ENCODE results near the gene TTC7B. TPM values are rescaled to one million over a fixed set of nuclear protein-coding genes. Genes with fewer than 3 reads are reported as not detected.
A peak's percentile ranks its signal among the peaks of the same experiment; 100 is the strongest.

TTC7B gene
- total RNA-seq, 3 donors from 2014 or later = 5.0 to 6.0 (median 5.1) TPM

- Mint-ChIP-seq H3K36me3 (ENCODE audit: insufficient read depth) (no peaks in the 10 kb centered on the region), H3K4me1 (ENCODE audit: low read depth) (no peaks in the 10 kb centered on the region), H3K9me3 (no peaks in the 10 kb centered on the region), H3K27me3 (ENCODE audit: low read depth) (no peaks in the 10 kb centered on the region), H3K4me3 (no peak overlapping the region)
- DNase-seq (no peak), ATAC-seq (no peak)
Observed at GRCh38 chr14:90720832-90721231, 95.4 kb downstream of the TTC7B start.

DNA sequence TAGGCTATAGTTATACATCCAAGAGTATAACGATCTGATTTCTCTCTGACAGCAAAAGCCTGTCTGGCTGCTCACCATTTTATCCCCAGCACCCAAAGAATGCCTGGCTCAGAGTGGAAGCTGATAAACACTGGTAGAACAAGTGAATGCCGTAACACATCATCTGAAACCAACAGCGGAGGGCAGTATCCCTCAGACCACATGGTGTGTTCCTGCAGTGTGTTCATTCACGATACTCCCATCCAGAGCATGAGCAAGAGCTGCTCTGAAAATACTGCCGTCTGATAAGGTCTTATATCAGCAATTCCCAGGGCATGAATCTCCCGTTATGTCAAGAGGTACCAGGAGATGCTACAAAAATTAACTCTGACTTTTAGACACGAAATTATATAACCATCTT lies 95.9 kb downstream of the TTC7B start:
- H3K36me3 Mint-ChIP-seq (ENCODE audit: insufficient read depth) = no peaks in the 10 kb centered on the region
- no peak overlapping the region for H3K4me3 Mint-ChIP-seq
- H3K27me3 Mint-ChIP-seq (ENCODE audit: low read depth) = no peaks in the 10 kb centered on the region
- DNase-seq (no peak), ATAC-seq (no peak)
- no peaks in the 10 kb centered on the region for H3K4me1 Mint-ChIP-seq (ENCODE audit: low read depth)
- no peaks in the 10 kb centered on the region for H3K9me3 Mint-ChIP-seq

DNA sequence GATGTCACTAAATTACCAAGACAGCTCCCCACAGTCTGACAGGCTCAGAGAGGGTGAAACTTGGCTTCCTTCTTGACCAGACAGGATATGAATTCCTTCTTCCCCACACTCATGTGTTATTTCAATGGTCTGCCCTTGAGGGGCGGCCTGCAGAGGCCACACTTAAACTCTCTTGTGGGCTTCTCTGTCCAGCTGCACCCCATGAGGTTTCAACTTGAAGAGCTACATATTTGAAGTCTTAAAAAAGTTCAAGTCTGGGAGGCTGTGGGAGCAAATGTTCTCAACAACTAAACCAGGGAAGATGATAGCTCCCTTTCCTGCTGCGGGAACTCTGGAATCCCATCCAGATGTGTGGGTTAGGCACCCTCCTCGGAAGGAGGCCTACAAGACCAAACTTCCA lies 98.3 kb downstream of the TTC7B start:
- Mint-ChIP-seq H3K27me3 (ENCODE audit: low read depth) (no peaks in the 10 kb centered on the region), H3K9me3 (no peaks in the 10 kb centered on the region), H3K4me3 (no peak overlapping the region), H3K36me3 (ENCODE audit: insufficient read depth) (no peaks in the 10 kb centered on the region), H3K4me1 (ENCODE audit: low read depth) (no peaks in the 10 kb centered on the region)
- DNase-seq = no peak
- ATAC-seq = no peak

GRCh38 chr14:90715993-90716392 lies 100.2 kb downstream of the TTC7B start:
- no peaks in the 10 kb centered on the region for H3K27me3 Mint-ChIP-seq (ENCODE audit: low read depth)
- H3K36me3 Mint-ChIP-seq (ENCODE audit: insufficient read depth) = no peaks in the 10 kb centered on the region
- no peak for DNase-seq
- ATAC-seq = no peak
- H3K4me3 Mint-ChIP-seq = no peak overlapping the region
- no peaks in the 10 kb centered on the region for H3K4me1 Mint-ChIP-seq (ENCODE audit: low read depth)
- no peaks in the 10 kb centered on the region for H3K9me3 Mint-ChIP-seq

DNA sequence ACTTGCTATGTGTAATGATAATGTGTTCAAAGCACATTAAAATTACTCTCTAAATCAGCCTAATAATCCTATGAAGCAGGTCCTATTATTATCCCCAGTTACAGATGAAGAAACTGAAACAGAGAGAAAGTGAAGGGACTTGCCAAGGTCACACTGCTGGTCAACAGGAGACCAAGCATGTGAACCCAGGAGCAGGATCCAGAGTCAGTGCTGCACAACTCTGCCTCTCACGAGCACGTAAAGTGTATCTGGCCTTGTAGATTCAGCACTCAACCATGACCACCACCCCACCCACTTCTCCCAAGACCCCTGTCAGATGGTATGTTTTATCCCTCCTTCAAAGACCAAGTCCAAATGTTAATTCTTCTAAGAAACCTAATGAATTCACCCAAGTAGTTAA lies 100.7 kb downstream of the TTC7B start:
- no peaks in the 10 kb centered on the region for H3K36me3 Mint-ChIP-seq (ENCODE audit: insufficient read depth)
- no peaks in the 10 kb centered on the region for H3K4me1 Mint-ChIP-seq (ENCODE audit: low read depth)
- ATAC-seq (no peak), DNase-seq (no peak)
- H3K27me3 Mint-ChIP-seq (ENCODE audit: low read depth) = no peaks in the 10 kb centered on the region
- no peak overlapping the region for H3K4me3 Mint-ChIP-seq
- H3K9me3 Mint-ChIP-seq = no peaks in the 10 kb centered on the region

DNA sequence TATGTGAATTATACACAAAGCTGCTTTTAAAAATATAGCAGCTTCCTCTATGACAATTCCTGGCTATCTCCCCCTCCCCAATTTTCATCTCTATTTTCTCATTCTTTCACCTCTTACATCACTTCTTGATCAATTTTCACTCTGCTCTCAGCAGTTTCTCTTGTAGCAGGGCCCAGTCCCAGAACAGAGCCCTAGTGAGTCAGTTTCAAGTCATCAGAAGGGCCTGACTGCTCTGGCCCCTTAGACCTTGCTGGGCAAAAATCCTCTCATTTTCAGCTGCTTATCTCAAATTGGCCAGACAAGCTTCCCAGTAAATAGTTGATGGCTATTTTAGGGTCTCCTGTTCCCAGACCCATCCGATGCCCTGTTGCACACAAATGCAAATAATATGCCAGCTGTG lies 101.4 kb downstream of the TTC7B start:
- no peaks in the 10 kb centered on the region for H3K4me1 Mint-ChIP-seq (ENCODE audit: low read depth)
- H3K27me3 Mint-ChIP-seq (ENCODE audit: low read depth) = no peaks in the 10 kb centered on the region
- DNase-seq (no peak), ATAC-seq (no peak)
- no peak overlapping the region for H3K4me3 Mint-ChIP-seq
- no peaks in the 10 kb centered on the region for H3K9me3 Mint-ChIP-seq
- H3K36me3 Mint-ChIP-seq (ENCODE audit: insufficient read depth) = no peaks in the 10 kb centered on the region

GRCh38 chr14:90704738-90705392 lies 111.4 kb downstream of the TTC7B start:
- DNase-seq = no peak
- no peaks in the 10 kb centered on the region for H3K36me3 Mint-ChIP-seq (ENCODE audit: insufficient read depth)
- H3K4me3 Mint-ChIP-seq = no peak overlapping the region
- H3K27me3 Mint-ChIP-seq (ENCODE audit: low read depth) = no peaks in the 10 kb centered on the region
- no peaks in the 10 kb centered on the region for H3K9me3 Mint-ChIP-seq
- no peak for ATAC-seq
- H3K4me1 Mint-ChIP-seq (ENCODE audit: low read depth) = no peaks in the 10 kb centered on the region

GRCh38 chr14:90703841-90704737 lies 112.1 kb downstream of the TTC7B start:
- H3K4me1 Mint-ChIP-seq (ENCODE audit: low read depth) = no peaks in the 10 kb centered on the region
- no peaks in the 10 kb centered on the region for H3K9me3 Mint-ChIP-seq
- no peaks in the 10 kb centered on the region for H3K36me3 Mint-ChIP-seq (ENCODE audit: insufficient read depth)
- no peaks in the 10 kb centered on the region for H3K27me3 Mint-ChIP-seq (ENCODE audit: low read depth)
- no peak overlapping the region for H3K4me3 Mint-ChIP-seq
- DNase-seq = no peak
- ATAC-seq = no peak

GRCh38 chr14:90700933-90701776 lies 115.1 kb downstream of the TTC7B start:
- peaks cover 5% of the 10 kb centered on the region for H3K4me1 Mint-ChIP-seq (ENCODE audit: low read depth)
- no peaks in the 10 kb centered on the region for H3K27me3 Mint-ChIP-seq (ENCODE audit: low read depth)
- no peak overlapping the region for H3K4me3 Mint-ChIP-seq
- no peaks in the 10 kb centered on the region for H3K9me3 Mint-ChIP-seq
- no peaks in the 10 kb centered on the region for H3K36me3 Mint-ChIP-seq (ENCODE audit: insufficient read depth)
- no peak for DNase-seq
- ATAC-seq = no peak

DNA sequence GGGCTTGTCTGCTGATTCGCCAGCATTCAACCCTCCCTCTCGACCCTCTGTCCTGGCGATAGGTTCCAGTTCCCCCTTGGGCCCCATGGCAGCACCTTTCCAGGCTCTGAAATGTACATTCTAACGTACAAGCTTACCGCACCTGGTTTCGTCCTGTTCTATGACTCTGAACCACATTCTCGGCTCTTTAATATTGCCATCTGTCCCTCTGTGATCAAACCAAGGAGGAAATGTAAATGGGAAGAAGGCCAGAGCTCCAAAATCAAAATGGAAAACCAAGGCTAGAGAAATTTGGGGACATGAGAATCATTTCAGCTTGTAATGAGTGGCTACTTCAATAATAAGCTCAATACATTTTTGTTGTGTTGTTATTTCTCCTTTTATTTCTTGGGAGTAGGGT lies 117.2 kb downstream of the TTC7B start:
- Mint-ChIP-seq H3K9me3 (no peaks in the 10 kb centered on the region), H3K4me1 (ENCODE audit: low read depth) (peaks cover 5% of the 10 kb centered on the region), H3K27me3 (ENCODE audit: low read depth) (no peaks in the 10 kb centered on the region), H3K4me3 (no peak overlapping the region), H3K36me3 (ENCODE audit: insufficient read depth) (no peaks in the 10 kb centered on the region)
- ATAC-seq (no peak), DNase-seq (no peak)

- DNase-seq = no peak
- ATAC-seq = no peak
- no peak overlapping the region for H3K4me3 Mint-ChIP-seq
- no peaks in the 10 kb centered on the region for H3K27me3 Mint-ChIP-seq (ENCODE audit: low read depth)
- H3K9me3 Mint-ChIP-seq = no peaks in the 10 kb centered on the region
- peaks cover 5% of the 10 kb centered on the region for H3K4me1 Mint-ChIP-seq (ENCODE audit: low read depth)
- no peaks in the 10 kb centered on the region for H3K36me3 Mint-ChIP-seq (ENCODE audit: insufficient read depth)
Observed at GRCh38 chr14:90698379-90698869, 117.8 kb downstream of the TTC7B start.

DNA sequence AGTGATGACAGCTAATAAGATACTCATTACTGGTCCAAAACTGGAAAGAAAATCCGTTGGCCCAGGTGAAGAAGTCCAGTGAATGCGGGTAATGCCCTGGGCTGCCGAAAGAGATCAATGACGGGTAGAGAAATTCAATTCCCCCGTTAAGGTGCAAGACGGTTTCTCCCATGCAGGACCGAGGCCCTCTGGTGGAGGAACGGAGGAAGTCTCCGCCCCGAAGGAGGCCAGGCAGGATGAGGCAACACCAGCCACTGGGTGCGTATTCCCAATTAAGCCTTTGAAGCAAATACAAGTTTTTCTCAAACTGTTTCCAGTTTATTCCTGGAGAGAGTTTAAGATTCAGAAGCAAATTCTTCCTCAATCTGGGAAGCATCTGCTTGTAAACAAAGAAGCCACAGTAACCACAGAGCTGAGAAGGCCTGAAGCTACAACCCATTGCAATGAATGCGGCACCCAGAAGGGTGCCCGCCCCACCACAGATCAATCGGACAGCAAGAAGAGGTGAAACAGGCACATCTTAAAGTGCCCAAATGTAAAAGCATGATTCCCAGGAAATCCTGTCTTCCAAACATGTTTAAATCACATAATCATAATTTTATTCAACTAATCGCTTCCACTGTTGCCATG lies 118.5 kb downstream of the TTC7B start:
- ATAC-seq (peak; percentile 94 to 97), DNase-seq (peak; percentile 74)
- Mint-ChIP-seq H3K36me3 (ENCODE audit: insufficient read depth) (no peaks in the 10 kb centered on the region), H3K4me1 (ENCODE audit: low read depth) (peaks cover 5% of the 10 kb centered on the region), H3K9me3 (no peaks in the 10 kb centered on the region), H3K4me3 (no peak overlapping the region), H3K27me3 (ENCODE audit: low read depth) (no peaks in the 10 kb centered on the region)

DNA sequence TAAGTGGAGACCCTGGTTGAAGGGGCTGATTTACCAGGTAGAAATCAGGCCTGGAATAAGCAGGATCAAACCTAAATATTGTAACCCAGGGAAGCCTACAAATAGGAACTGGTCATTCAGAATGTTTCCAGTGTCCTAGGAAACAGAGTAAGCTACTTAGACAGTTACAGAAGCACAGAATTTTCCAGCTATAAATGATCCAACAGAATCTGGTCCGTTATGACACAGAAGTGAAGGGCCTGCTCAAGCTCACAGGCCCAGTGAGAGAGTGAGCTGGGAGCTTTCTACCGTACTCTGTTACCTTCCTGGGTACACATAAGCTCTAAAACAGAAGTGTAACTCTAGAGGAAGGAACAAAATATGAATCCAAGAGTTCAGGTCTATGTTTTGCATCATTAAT lies 119.1 kb downstream of the TTC7B start:
- H3K9me3 Mint-ChIP-seq = no peaks in the 10 kb centered on the region
- no peaks in the 10 kb centered on the region for H3K27me3 Mint-ChIP-seq (ENCODE audit: low read depth)
- H3K4me3 Mint-ChIP-seq = no peak overlapping the region
- peaks cover 5% of the 10 kb centered on the region for H3K4me1 Mint-ChIP-seq (ENCODE audit: low read depth)
- DNase-seq (no peak), ATAC-seq (no peak)
- H3K36me3 Mint-ChIP-seq (ENCODE audit: insufficient read depth) = no peaks in the 10 kb centered on the region

- no peaks in the 10 kb centered on the region for H3K9me3 Mint-ChIP-seq
- peaks cover 5% of the 10 kb centered on the region for H3K4me1 Mint-ChIP-seq (ENCODE audit: low read depth)
- H3K27me3 Mint-ChIP-seq (ENCODE audit: low read depth) = no peaks in the 10 kb centered on the region
- no peaks in the 10 kb centered on the region for H3K36me3 Mint-ChIP-seq (ENCODE audit: insufficient read depth)
- no peak for ATAC-seq
- no peak for DNase-seq
- no peak overlapping the region for H3K4me3 Mint-ChIP-seq
Observed at GRCh38 chr14:90696720-90697119, 119.5 kb downstream of the TTC7B start.
